Body of pancreas (tissue), 4 donors: Measurements from ENCODE around the gene GPC1. TPM values are rescaled to one million over a fixed set of nuclear protein-coding genes. Genes with fewer than 3 reads are reported as not detected.
A peak's percentile ranks its signal among the peaks of the same experiment; 100 is the strongest.

Experiments
- ATAC-seq: fragments of 150-250 bp; one replicate; pipeline ENCODE4 v1.9.1; 2016
- DNase-seq, 4 donors: peaks; one replicate each; pipeline ENCODE4 v3.0.0-alpha.2; 2019
- H3K27ac ChIP-seq, 4 donors: fragments of 200-600 bp; sonication (generic); 1 replicate in 3 of 4; 2 replicates in 1 of 4; pipeline versions ENCODE4 v1.5.1 to v1.6.1; 2016 to 2019; ENCODE audit warnings: mild to moderate bottlenecking in 1 of 4, mixed read lengths in 1 of 4, moderate library complexity in 1 of 4
- H3K27me3 ChIP-seq, 2 donors: fragments of 200-600 bp; sonication (generic); one replicate each; pipeline ENCODE4 v1.6.0; 2016; ENCODE audit warnings: mild to moderate bottlenecking in 1 of 2
- H3K36me3 ChIP-seq, 2 donors: fragments of 200-600 bp; sonication (generic); replicated peaks in 1 of 2; 2 replicates each; pipeline ENCODE4 v1.5.1; 2016; ENCODE audit warnings: low read depth in 2 of 2; ENCODE audit not compliant: insufficient read depth in 1 of 2
- H3K4me1 ChIP-seq: fragments of 200-600 bp; sonication (generic); one replicate; pipeline ENCODE4 v1.6.0; 2016
- H3K4me3 ChIP-seq, 2 donors: fragments of 200-600 bp; sonication (generic); 1 replicate in 1 of 2; 2 replicates in 1 of 2; pipeline ENCODE4 v1.5.1; 2016 to 2019
- H3K9me3 ChIP-seq, 3 donors: fragments of 200-600 bp; sonication (generic); 1 replicate in 2 of 3; 2 replicates in 1 of 3; pipeline ENCODE4 v1.5.1; 2016
- CTCF ChIP-seq, 7 experiments: fragments of 450-650 bp in 4 of 7; fragments of 200-600 bp in 3 of 7; sonication (generic) in 3 of 7; IDR thresholded peaks; one replicate each; pipeline ENCODE4 v1.5.1; 2016 to 2019; ENCODE audit warnings: antibody characterized with exemption in 7 of 7
- POLR2A ChIP-seq, 3 donors: fragments of 450-650 bp; IDR thresholded peaks; one replicate each; pipeline ENCODE4 v1.6.1; 2016; ENCODE audit warnings: antibody characterized with exemption in 3 of 3, mild to moderate bottlenecking in 2 of 3
- WGBS, 2 donors: methylation state at CpG; one replicate each; pipeline ENCODE4 v1.1.5; 2017; 5-methylcytosine and 5-hydroxymethylcytosine counted together
- intact Hi-C: fragments of 100-400 bp; cut with DNase I; formaldehyde crosslinking; loops from one replicate; pipeline ENCODE4 v1.15.1; 2023
- total RNA-seq, 2 donors: library from RNA; depleted of rRNA; stranded (reverse); fragments of >200 nt; gene quantifications; one replicate each; pipeline ENCODE4 v1.1.0, GENCODE V29; 2016

The GPC1 gene
- total RNA-seq, 2 donors from 2014 or later = 23.3 to 30.7 TPM

- H3K4me3 ChIP-seq = no peak overlapping the region
- H3K27me3 ChIP-seq = no peaks in the 10 kb centered on the region
- 79 to 83% methylated on average over 2 to 4 of the region's 4 CpGs for WGBS, 2 donors
- DNase-seq = no peak
- no peaks in the 10 kb centered on the region for H3K9me3 ChIP-seq
- H3K4me1 ChIP-seq = no peaks in the 10 kb centered on the region
- intact Hi-C loops = no loop called here
- H3K27ac ChIP-seq = no peak overlapping the region
- ATAC-seq = no peak
- TF ChIP-seq POLR2A (IDR thresholded peaks at IDR 0.05) (no peak), CTCF (IDR thresholded peaks at IDR 0.05) (no peak)
- H3K36me3 ChIP-seq = no peaks in the 10 kb centered on the region
These were observed 21.5 kb upstream of the GPC1 start for GRCh38 chr2:240413813-240414429.

- intact Hi-C loops = no loop called here
- 64 to 68% methylated on average over 4 of the region's 4 CpGs for WGBS, 2 donors
- no peak for DNase-seq
These were observed 18.6 kb upstream of the GPC1 start for GRCh38 chr2:240416821-240417220.

GRCh38 chr2:240418311-240418710, 17.2 kb upstream of the GPC1 start:
- 100% methylated on average over 1 of the region's 1 CpG for WGBS, 2 donors
- H3K9me3 ChIP-seq = no peaks in the 10 kb centered on the region
- no peaks in the 10 kb centered on the region for H3K27me3 ChIP-seq
- ATAC-seq = no peak
- intact Hi-C loops = no loop called here
- H3K27ac ChIP-seq = no peak overlapping the region
- no peaks in the 10 kb centered on the region for H3K36me3 ChIP-seq
- DNase-seq = peak in 1 of 4 donors; percentile 3
- no peaks in the 10 kb centered on the region for H3K4me1 ChIP-seq
- no peak overlapping the region for H3K4me3 ChIP-seq
- TF ChIP-seq POLR2A (IDR thresholded peaks at IDR 0.05) (no peak), CTCF (IDR thresholded peaks at IDR 0.05) (no peak)

More at GRCh38 chr2:240416821-240417220, 18.6 kb upstream of the GPC1 start:
- no peak for ATAC-seq
- H3K4me3 ChIP-seq = no peak overlapping the region
- no peak for TF ChIP-seq POLR2A (IDR thresholded peaks at IDR 0.05)
- H3K9me3 ChIP-seq = no peaks in the 10 kb centered on the region
- H3K4me1 ChIP-seq = no peaks in the 10 kb centered on the region
- H3K36me3 ChIP-seq = no peaks in the 10 kb centered on the region
- no peak overlapping the region for H3K27ac ChIP-seq
- H3K27me3 ChIP-seq = no peaks in the 10 kb centered on the region

GRCh38 chr2:240419271-240419670, 16.2 kb upstream of the GPC1 start:
- 80% methylated on average over 1 to 7 of the region's 7 CpGs for WGBS, 2 donors
- H3K9me3 ChIP-seq = no peaks in the 10 kb centered on the region
- no peaks in the 10 kb centered on the region for H3K27me3 ChIP-seq
- TF ChIP-seq POLR2A (IDR thresholded peaks at IDR 0.05) = no peak
- TF ChIP-seq CTCF (IDR thresholded peaks at IDR 0.05) = no peak
- no peak overlapping the region for H3K4me3 ChIP-seq
- H3K27ac ChIP-seq = no peak overlapping the region
- intact Hi-C loops = no loop called here
- peak in 2 of 4 donors; percentile 1 for DNase-seq
- no peak for ATAC-seq
- no peaks in the 10 kb centered on the region for H3K36me3 ChIP-seq
- no peaks in the 10 kb centered on the region for H3K4me1 ChIP-seq

- no peak for DNase-seq
- 79 to 80% methylated on average over 2 of the region's 2 CpGs for WGBS, 2 donors
These were observed 15.7 kb upstream of the GPC1 start for GRCh38 chr2:240419723-240420122.

More at GRCh38 chr2:240419723-240420122, 15.7 kb upstream of the GPC1 start:
- Histone ChIP-seq H3K9me3 (no peaks in the 10 kb centered on the region), H3K27ac (no peak overlapping the region), H3K4me3 (no peak overlapping the region), H3K27me3 (no peaks in the 10 kb centered on the region), H3K36me3 (no peaks in the 10 kb centered on the region), H3K4me1 (no peaks in the 10 kb centered on the region)
- no peak for ATAC-seq
- TF ChIP-seq POLR2A (IDR thresholded peaks at IDR 0.05) (no peak), CTCF (IDR thresholded peaks at IDR 0.05) (no peak)
- intact Hi-C loops = no loop called here
